Activated CD4-positive, alpha-beta T cell treated with anti-CD3 and anti-CD28 coated beads, Interleukin-2, amount 10 ng/mL, durations not matched to agents 7 days and 5 days (primary cell): ENCODE results near the gene DACH1. TPM values are rescaled to one million over a fixed set of nuclear protein-coding genes. Genes with fewer than 3 reads are reported as not detected.

ENCODE experiments used
- CTCF ChIA-PET: fragments of 350-600 bp; sonication (Branson Sonifier 250); formaldehyde crosslinking; loops from one replicate; lab custom pipeline; 2021; ENCODE audit warnings: antibody characterized with exemption; lab: Charles Lee
- POLR2A ChIA-PET: fragments of 350-600 bp; sonication (Branson Sonifier 250); formaldehyde crosslinking; loops from one replicate; lab custom pipeline; 2021; ENCODE audit warnings: antibody characterized with exemption; lab: Charles Lee
- DNase-seq: peaks from one replicate; pipeline ENCODE4 v3.0.0-alpha.2; 2020
- H3K27ac Mint-ChIP-seq: one replicate; pipeline ENCODE4 v1.8.0; 2021; ENCODE audit warnings: mild to moderate bottlenecking, moderate library complexity, mixed read lengths
- H3K27me3 Mint-ChIP-seq: one replicate; pipeline ENCODE4 v1.8.0; 2021; ENCODE audit warnings: mixed read lengths
- H3K36me3 Mint-ChIP-seq: one replicate; pipeline ENCODE4 v1.8.0; 2021; ENCODE audit warnings: low read depth, mixed read lengths
- H3K4me1 Mint-ChIP-seq: one replicate; pipeline ENCODE4 v1.8.0; 2021; ENCODE audit warnings: mixed read lengths
- H3K4me3 Mint-ChIP-seq: one replicate; pipeline ENCODE4 v1.8.0; 2021; ENCODE audit warnings: mild to moderate bottlenecking, moderate library complexity, mixed read lengths
- H3K9me3 Mint-ChIP-seq: one replicate; pipeline ENCODE4 v1.8.0; 2021; ENCODE audit warnings: mixed read lengths
- total RNA-seq, 2 experiments: library from RNA; stranded (reverse); gene quantifications; one replicate each; pipeline ENCODE4 v1.2.3, GENCODE V29; 2021

DACH1 gene
- total RNA-seq, 2 experiments from 2014 or later, result not detected

GRCh38 chr13:71481501-71481900 is 385.5 kb downstream of the DACH1 start:
- no peaks in the 10 kb centered on the region for H3K36me3 Mint-ChIP-seq
- POLR2A ChIA-PET, result no interaction called here

DNA sequence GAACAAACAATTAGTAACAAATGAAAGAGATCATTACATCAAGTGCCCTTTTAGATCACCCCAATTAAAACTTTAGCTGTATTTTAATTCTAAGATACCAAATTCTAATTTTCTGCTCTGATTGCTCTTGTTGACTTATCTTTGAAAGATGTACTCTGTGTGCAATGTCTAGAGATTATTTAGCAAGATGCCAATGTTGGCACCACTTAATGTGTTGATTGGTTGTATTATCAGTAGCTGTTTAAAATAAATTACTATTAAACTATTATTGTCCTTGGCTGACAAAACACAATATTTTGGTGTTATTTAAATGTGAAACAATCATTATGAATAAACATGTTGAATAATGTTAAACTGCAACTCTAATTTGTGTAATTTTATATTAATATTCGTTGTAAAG is 386.0 kb downstream of the DACH1 start:
- Mint-ChIP-seq H3K27ac (no peak overlapping the region), H3K4me1 (no peaks in the 10 kb centered on the region), H3K27me3 (no peaks in the 10 kb centered on the region), H3K36me3 (no peaks in the 10 kb centered on the region), H3K4me3 (no peak overlapping the region), H3K9me3 (no peaks in the 10 kb centered on the region)
- DNase-seq, result no peak
- CTCF ChIA-PET, result interaction anchor here (0.6 to 1.2 kb wide), 2 partner anchors 9 to 660 kb away, joined by 3 to 5 read pairs; no protein-coding TSS in a partner anchor
- POLR2A ChIA-PET, result no interaction called here

More at GRCh38 chr13:71481501-71481900, 385.5 kb downstream of the DACH1 start:
- DNase-seq, result no peak
- Mint-ChIP-seq H3K4me1 (no peaks in the 10 kb centered on the region), H3K9me3 (no peaks in the 10 kb centered on the region), H3K4me3 (no peak overlapping the region), H3K27ac (no peak overlapping the region), H3K27me3 (no peaks in the 10 kb centered on the region)
- CTCF ChIA-PET, result interaction anchor here (1.2 kb wide), 1 partner anchor 10 kb away, joined by 3 read pairs; no protein-coding TSS in a partner anchor

DNA sequence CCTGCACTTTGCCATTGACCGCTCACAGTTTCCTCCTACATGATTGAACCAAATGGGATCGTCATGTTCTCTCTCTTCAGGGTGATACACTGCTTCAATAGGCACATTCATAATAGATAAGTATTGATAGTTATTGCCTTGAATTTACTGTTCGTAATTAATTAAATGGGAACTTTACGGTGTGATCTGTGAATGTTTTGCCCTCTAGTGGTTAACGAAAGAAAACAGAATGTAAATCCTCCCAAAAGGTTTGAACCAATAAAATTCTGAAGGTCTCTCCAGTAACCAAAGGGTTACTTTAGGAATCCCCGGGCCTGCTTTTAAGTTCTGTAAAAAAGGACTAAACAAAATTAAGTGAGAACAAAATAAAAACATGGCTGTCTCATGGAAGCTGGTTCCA is 389.3 kb downstream of the DACH1 start:
- no peak for DNase-seq
- no peaks in the 10 kb centered on the region for H3K36me3 Mint-ChIP-seq
- ChIA-PET POLR2A (no interaction called here), CTCF (no interaction called here)
- no peaks in the 10 kb centered on the region for H3K4me1 Mint-ChIP-seq
- H3K4me3 Mint-ChIP-seq, result no peak overlapping the region
- no peaks in the 10 kb centered on the region for H3K9me3 Mint-ChIP-seq
- no peak overlapping the region for H3K27ac Mint-ChIP-seq
- H3K27me3 Mint-ChIP-seq, result no peaks in the 10 kb centered on the region

DNA sequence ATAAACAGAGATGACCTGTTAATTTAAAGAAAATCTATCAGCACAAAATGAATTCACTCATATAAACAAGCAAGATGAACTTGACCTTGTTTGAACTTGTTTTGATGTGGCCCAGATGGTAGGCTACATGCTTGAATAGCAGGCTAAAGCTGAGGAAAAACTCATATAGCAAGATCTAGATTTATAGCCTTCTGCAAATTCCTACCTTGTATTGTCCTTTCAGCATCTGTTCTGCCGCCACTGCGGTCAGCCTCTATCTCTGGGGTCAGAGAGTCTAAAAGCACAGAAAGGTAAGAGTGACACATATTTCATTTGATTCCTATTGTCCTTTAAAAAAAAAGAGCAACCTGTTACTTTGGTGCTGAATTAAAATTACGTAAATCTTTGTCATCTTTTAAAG is 392.1 kb downstream of the DACH1 start:
- POLR2A ChIA-PET, result no interaction called here
- Mint-ChIP-seq H3K9me3 (no peaks in the 10 kb centered on the region), H3K36me3 (no peaks in the 10 kb centered on the region), H3K4me3 (no peak overlapping the region), H3K4me1 (no peaks in the 10 kb centered on the region), H3K27me3 (no peaks in the 10 kb centered on the region), H3K27ac (no peak overlapping the region)
- no peak for DNase-seq
- CTCF ChIA-PET, result no interaction called here

GRCh38 chr13:71469626-71470025 is 397.4 kb downstream of the DACH1 start:
- no peak for DNase-seq
- H3K36me3 Mint-ChIP-seq, result no peaks in the 10 kb centered on the region
- CTCF ChIA-PET, result no interaction called here

GRCh38 chr13:71464686-71465085 is 402.3 kb downstream of the DACH1 start:
- Mint-ChIP-seq H3K9me3 (no peaks in the 10 kb centered on the region), H3K36me3 (no peaks in the 10 kb centered on the region), H3K4me3 (no peak overlapping the region), H3K4me1 (peaks cover 2% of the 10 kb centered on the region), H3K27ac (no peak overlapping the region), H3K27me3 (no peaks in the 10 kb centered on the region)
- CTCF ChIA-PET, result no interaction called here
- POLR2A ChIA-PET, result no interaction called here
- DNase-seq, result no peak

More at GRCh38 chr13:71469626-71470025, 397.4 kb downstream of the DACH1 start:
- H3K9me3 Mint-ChIP-seq, result no peaks in the 10 kb centered on the region
- H3K4me3 Mint-ChIP-seq, result no peak overlapping the region
- H3K27me3 Mint-ChIP-seq, result no peaks in the 10 kb centered on the region
- H3K27ac Mint-ChIP-seq, result no peak overlapping the region
- POLR2A ChIA-PET, result no interaction called here
- H3K4me1 Mint-ChIP-seq, result no peaks in the 10 kb centered on the region

DNA sequence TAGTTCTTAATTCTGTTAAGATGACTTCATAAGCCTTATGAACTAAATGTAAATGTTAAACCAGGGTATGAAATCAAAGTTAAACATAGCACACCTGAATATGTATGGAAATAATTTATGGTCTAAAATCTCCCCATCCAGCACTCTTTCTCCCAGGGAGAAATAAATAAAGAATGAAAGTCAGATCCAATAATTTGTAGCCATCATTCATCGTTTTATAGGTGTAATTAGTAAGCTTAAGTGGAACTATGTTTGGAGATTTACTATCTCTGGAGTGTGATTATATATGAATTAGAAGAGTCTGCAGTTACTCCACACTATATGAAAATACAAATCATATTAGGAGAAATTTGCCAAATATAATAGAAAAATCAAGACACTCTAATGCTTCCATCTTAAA is 405.1 kb downstream of the DACH1 start:
- H3K27ac Mint-ChIP-seq, result no peak overlapping the region
- no peaks in the 10 kb centered on the region for H3K36me3 Mint-ChIP-seq
- H3K4me3 Mint-ChIP-seq, result no peak overlapping the region

DNA sequence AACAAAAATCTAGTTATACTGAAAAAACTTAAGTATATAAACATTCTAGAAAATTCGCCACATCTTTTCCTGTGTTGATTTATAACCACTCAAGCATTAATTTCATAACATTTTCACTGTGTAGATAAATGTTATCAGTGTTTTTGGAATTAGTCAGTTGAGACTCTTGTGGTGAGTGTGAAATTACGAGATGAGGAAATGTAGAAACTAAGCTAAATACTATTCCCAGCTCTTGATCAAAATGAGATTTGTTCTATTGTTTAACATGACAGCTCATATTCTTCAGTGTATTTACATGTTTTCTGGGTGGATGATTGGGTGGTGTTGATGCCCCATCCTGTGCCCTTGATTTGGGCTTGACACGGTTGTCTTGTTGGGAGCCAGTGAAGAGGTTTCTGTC is 406.8 kb downstream of the DACH1 start:
- ChIA-PET CTCF (no interaction called here), POLR2A (no interaction called here)
- H3K4me3 Mint-ChIP-seq, result no peak overlapping the region
- no peak overlapping the region for H3K27ac Mint-ChIP-seq
- no peaks in the 10 kb centered on the region for H3K9me3 Mint-ChIP-seq
- peaks cover 2% of the 10 kb centered on the region for H3K4me1 Mint-ChIP-seq
- H3K36me3 Mint-ChIP-seq, result no peaks in the 10 kb centered on the region
- DNase-seq, result no peak
- no peaks in the 10 kb centered on the region for H3K27me3 Mint-ChIP-seq

More for the DNA sequence above, 405.1 kb downstream of the DACH1 start:
- no peak for DNase-seq
- ChIA-PET POLR2A (no interaction called here), CTCF (no interaction called here)
- H3K4me1 Mint-ChIP-seq, result peaks cover 2% of the 10 kb centered on the region
- H3K9me3 Mint-ChIP-seq, result no peaks in the 10 kb centered on the region
- no peaks in the 10 kb centered on the region for H3K27me3 Mint-ChIP-seq

DNA sequence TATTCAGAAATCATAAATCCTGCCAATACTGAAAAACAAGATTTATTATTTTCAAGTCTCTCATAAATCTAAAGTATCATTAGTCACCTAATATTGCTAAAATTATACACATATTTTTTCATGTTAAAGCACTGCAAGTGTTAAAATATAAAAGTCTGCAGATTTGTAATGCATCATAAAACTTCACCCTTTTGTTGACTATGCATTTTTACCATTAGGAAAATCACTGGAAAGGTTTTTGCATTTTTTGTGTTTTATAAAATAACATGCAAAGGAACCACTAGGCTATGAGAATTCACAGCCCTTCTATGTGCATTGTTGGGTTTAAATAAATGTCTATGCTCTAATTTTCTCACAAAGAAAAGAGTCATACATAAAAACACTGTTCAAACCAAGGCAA is 407.3 kb downstream of the DACH1 start:
- POLR2A ChIA-PET, result no interaction called here
- Mint-ChIP-seq H3K27me3 (no peaks in the 10 kb centered on the region), H3K36me3 (no peaks in the 10 kb centered on the region), H3K4me1 (peaks cover 2% of the 10 kb centered on the region), H3K27ac (no peak overlapping the region), H3K9me3 (no peaks in the 10 kb centered on the region), H3K4me3 (no peak overlapping the region)
- DNase-seq, result no peak
- CTCF ChIA-PET, result no interaction called here

GRCh38 chr13:71457645-71458044 is 409.4 kb downstream of the DACH1 start:
- Mint-ChIP-seq H3K27me3 (no peaks in the 10 kb centered on the region), H3K9me3 (no peaks in the 10 kb centered on the region), H3K36me3 (no peaks in the 10 kb centered on the region), H3K4me3 (no peak overlapping the region), H3K4me1 (peaks cover 2% of the 10 kb centered on the region), H3K27ac (no peak overlapping the region)
- CTCF ChIA-PET, result no interaction called here
- DNase-seq, result no peak
- POLR2A ChIA-PET, result no interaction called here

- Mint-ChIP-seq H3K27me3 (no peaks in the 10 kb centered on the region), H3K36me3 (no peaks in the 10 kb centered on the region), H3K4me1 (peaks cover 2% of the 10 kb centered on the region), H3K4me3 (no peak overlapping the region), H3K27ac (no peak overlapping the region), H3K9me3 (no peaks in the 10 kb centered on the region)
- ChIA-PET CTCF (no interaction called here), POLR2A (no interaction called here)
- DNase-seq, result no peak
Measured at GRCh38 chr13:71456136-71456535, 410.9 kb downstream of the DACH1 start.

DNA sequence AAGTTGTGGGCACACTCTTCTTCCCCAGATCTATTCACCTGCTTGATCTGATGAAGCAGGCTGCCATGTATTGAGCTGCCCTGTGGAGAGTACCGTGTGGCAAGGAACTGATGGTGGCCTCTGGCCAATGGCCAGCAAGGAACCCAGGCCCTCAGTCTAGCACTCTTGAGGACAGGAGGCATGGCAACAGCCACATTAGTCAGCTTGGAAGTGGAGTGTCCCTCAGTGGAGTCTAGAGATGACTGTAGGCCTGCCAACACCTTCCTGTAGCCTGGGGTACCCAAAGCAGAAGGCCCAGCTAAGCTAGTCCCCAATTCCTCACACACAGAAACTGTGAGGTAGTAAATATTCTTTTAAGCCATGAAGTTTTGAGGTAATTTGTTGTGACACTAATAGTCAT is 412.5 kb downstream of the DACH1 start:
- Mint-ChIP-seq H3K27me3 (no peaks in the 10 kb centered on the region), H3K4me3 (no peak overlapping the region), H3K9me3 (no peaks in the 10 kb centered on the region), H3K36me3 (no peaks in the 10 kb centered on the region), H3K4me1 (no peaks in the 10 kb centered on the region), H3K27ac (no peak overlapping the region)
- POLR2A ChIA-PET, result no interaction called here
- CTCF ChIA-PET, result no interaction called here
- DNase-seq, result no peak

DNA sequence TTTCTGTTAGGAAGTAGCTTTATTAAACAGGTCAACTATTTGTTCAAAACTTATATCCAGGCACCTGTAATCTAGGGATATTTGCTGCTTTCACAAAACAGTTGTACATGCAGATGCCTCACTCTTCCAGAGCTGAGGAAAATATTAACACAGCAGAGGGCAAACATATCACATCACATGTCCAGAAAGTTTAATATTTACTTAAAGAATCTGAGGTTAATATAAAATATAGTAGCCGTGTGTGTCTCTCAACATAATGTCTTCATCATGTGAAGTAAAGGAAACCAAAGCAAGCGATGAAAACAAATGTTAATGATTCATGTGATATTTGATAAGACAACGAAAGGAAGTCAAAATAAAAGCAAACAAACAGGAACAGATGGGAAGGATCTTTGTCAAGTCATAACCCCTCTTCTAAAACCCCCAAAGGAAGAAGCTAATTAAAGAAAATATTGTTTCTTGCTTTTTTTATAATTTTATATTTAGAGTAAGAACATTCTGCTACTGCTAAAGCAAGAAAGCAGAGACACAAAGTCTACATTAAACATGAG is 418.8 kb downstream of the DACH1 start:
- no peak overlapping the region for H3K4me3 Mint-ChIP-seq
- ChIA-PET POLR2A (no interaction called here), CTCF (no interaction called here)
- H3K27ac Mint-ChIP-seq, result no peak overlapping the region
- DNase-seq, result no peak
- H3K4me1 Mint-ChIP-seq, result no peaks in the 10 kb centered on the region
- H3K36me3 Mint-ChIP-seq, result no peaks in the 10 kb centered on the region
- no peaks in the 10 kb centered on the region for H3K9me3 Mint-ChIP-seq
- no peaks in the 10 kb centered on the region for H3K27me3 Mint-ChIP-seq

GRCh38 chr13:71437704-71438103 is 429.3 kb downstream of the DACH1 start:
- Mint-ChIP-seq H3K27me3 (no peaks in the 10 kb centered on the region), H3K9me3 (no peaks in the 10 kb centered on the region), H3K36me3 (no peaks in the 10 kb centered on the region), H3K4me3 (no peak overlapping the region), H3K4me1 (no peaks in the 10 kb centered on the region), H3K27ac (no peak overlapping the region)
- no peak for DNase-seq
- ChIA-PET CTCF (no interaction called here), POLR2A (no interaction called here)
